Measurements from ENCODE around the gene ZW10. TPM values are rescaled to one million over a fixed set of nuclear protein-coding genes. Genes with fewer than 3 reads are reported as not detected.

ZW10 gene
- total and polyA plus RNA-seq, 5 experiments from 2014 or later = 9.8 to 16.3 (median 14.7) TPM

DNA sequence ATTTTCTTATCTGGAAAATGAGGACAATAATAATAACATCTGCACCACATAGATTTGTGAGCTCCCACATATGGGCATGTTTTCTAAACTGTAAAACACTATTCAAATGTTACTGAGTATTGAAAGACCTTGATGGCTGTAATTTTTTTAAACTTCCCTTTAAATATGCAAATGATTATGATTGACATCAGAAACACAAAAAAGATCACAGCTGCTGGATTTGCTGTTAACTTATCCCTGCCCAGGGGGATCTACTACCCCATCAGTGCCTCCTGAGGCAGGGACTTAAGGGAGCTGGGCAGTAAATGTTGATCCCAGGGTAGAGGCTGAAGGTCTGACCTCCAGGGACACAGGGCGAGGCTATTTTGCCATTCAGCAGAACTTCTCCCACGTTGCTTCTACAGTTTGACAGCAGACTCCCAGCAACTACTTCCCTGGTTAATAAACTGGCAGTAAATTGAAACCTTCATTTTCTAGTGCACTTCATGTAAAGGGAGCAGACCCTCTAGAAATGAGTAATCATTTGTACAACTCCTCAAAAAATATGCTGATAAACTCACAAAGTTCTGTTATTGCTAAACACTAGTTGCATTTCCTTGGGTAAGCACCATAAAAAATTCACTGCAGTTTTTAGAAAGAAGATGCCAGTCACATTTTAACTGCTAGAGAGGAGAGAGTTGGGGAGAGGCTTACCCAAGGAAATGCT lies 87.7 kb downstream of the ZW10 start:
- peak overlapping the region in 1 of 10 donors; percentile 14 for H3K27ac Mint-ChIP-seq
- H3K27me3 Mint-ChIP-seq = peaks cover 0 to 14% (median 1%) of the 10 kb centered on the region in 5 donors
- POLR2A ChIA-PET = no interaction called here
- no peak for DNase-seq
- no peaks in the 10 kb centered on the region for H3K36me3 Mint-ChIP-seq
- no peak for ATAC-seq
- H3K4me3 Mint-ChIP-seq = no peak overlapping the region
- H3K4me1 Mint-ChIP-seq = peaks cover 0 to 1% (median 0%) of the 10 kb centered on the region in 4 donors
- H3K9me3 Mint-ChIP-seq = no peaks in the 10 kb centered on the region

DNA sequence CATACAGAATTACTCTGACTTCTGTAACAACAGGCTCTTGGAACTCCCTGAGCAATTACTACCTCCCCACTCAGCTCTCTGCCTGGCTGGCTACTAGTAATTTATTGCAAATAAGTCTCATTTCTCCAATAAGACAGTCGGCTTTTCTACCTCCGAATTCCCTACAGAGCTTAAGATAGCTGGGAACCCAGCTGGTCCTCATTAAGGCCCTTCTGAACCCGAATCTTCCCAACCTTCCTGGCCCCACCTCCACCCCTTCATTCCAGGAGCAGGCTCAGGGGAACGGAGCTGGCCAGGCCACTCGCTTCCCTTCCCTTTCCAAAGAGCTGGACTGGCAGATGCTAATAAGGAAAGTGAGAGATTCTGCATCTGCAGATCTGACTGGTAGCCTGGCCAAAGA lies 89.0 kb downstream of the ZW10 start:
- Mint-ChIP-seq H3K4me1 (peaks cover 0 to 1% (median 0%) of the 10 kb centered on the region in 4 donors), H3K9me3 (no peaks in the 10 kb centered on the region), H3K27me3 (peaks cover 0 to 18% (median 3%) of the 10 kb centered on the region in 5 donors), H3K36me3 (no peaks in the 10 kb centered on the region), H3K27ac (no peak overlapping the region), H3K4me3 (no peak overlapping the region)
- ATAC-seq (no peak), DNase-seq (no peak)
- POLR2A ChIA-PET = no interaction called here

DNA sequence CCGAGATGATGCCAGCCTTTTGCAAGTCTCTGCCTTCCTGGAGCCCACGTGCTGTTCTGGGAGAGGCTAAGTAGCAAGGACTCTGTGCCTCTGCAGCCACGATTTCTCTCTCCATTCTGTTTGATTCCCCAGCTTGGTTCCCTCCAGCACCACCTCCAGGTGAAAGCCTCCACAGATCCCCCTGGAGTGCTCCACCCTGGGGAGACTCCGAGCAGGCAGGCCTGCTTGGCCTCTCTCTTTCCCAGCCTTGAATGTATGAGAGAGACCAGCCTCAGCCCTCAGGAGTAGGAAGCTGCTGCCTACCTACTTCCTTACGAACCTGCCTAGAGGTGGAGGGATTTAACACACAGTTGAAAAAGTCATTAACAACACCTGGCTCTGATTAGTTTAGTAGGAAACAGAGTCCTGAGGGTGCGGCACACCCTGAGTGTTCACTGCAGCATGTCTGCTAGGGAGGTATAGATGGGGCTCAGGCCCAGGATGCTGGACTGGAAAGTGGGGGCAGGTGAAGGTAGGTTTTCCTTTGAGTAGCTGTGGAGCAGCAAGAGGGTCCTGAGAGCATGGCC lies 89.9 kb downstream of the ZW10 start:
- no peak for DNase-seq
- peaks cover 0 to 1% (median 0%) of the 10 kb centered on the region in 4 donors for H3K4me1 Mint-ChIP-seq
- POLR2A ChIA-PET = no interaction called here
- H3K27me3 Mint-ChIP-seq = peaks cover 0 to 22% (median 3%) of the 10 kb centered on the region in 5 donors
- no peak overlapping the region for H3K4me3 Mint-ChIP-seq
- no peak overlapping the region for H3K27ac Mint-ChIP-seq
- no peaks in the 10 kb centered on the region for H3K9me3 Mint-ChIP-seq
- no peak for ATAC-seq
- H3K36me3 Mint-ChIP-seq = no peaks in the 10 kb centered on the region

Other genes with a start within 250 kb of the ZW10 start
- 1 to 10 TPM; 1.0 to 1.2 TPM for gene TMPRSS5, start 67.4 kb downstream of the ZW10 start, total RNA-seq
- gene TMPRSS5, start 67.4 kb downstream of the ZW10 start, polyA plus RNA-seq = not detected
- not detected for gene CLDN25, start 6.1 kb upstream of the ZW10 start, total RNA-seq
- not detected for gene CLDN25, start 6.1 kb upstream of the ZW10 start, polyA plus RNA-seq
- gene USP28, start 101.9 kb upstream of the ZW10 start, total RNA-seq = 10 to 100 TPM; 21.6 to 22.0 TPM
- gene USP28, start 101.9 kb upstream of the ZW10 start, polyA plus RNA-seq = 10 to 100 TPM; 13.7 to 69.1 (median 23.8) TPM
- gene HTR3B, start 131.1 kb upstream of the ZW10 start, total RNA-seq = not detected
- gene HTR3B, start 131.1 kb upstream of the ZW10 start, polyA plus RNA-seq = not detected
- not detected for gene HTR3A, start 201.4 kb upstream of the ZW10 start, total RNA-seq
- gene HTR3A, start 201.4 kb upstream of the ZW10 start, polyA plus RNA-seq = not detected